SK-N-SH treated with all-trans-retinoic acid at 6 μM for 48 hours (cell line): ENCODE results near the gene LONP1.

Experiments
- ATAC-seq: fragments of 200-7000 bp; cut with Tn5 transposase; 3 replicates; pipeline ENCODE4 v1.9.1; 2020; ENCODE audit warnings: mild to moderate bottlenecking, moderate library complexity
- ARNTL ChIP-seq: fragments of 450-650 bp; formaldehyde crosslinking; IDR thresholded peaks from 2 replicates; pipeline ENCODE4 v1.5.0; 2020; ENCODE audit warnings: low read depth, mild to moderate bottlenecking, moderate library complexity, borderline replicate concordance
- BACH2 ChIP-seq: fragments of 250-450 bp; sonication (Bioruptor Pico); IDR thresholded peaks from 2 replicates; pipeline ENCODE4 v1.9.0; 2021; ENCODE audit warnings: mild to moderate bottlenecking, borderline replicate concordance
- CSDC2 ChIP-seq: fragments of 250-450 bp; sonication (Bioruptor Pico); IDR thresholded peaks from 2 replicates; pipeline ENCODE4 v1.5.0; 2020; ENCODE audit warnings: mild to moderate bottlenecking, moderate library complexity
- GLIS3 ChIP-seq: fragments of 250-450 bp; sonication (Bioruptor Pico); IDR thresholded peaks from 2 replicates; pipeline ENCODE4 v1.5.0; 2020; ENCODE audit warnings: mild to moderate bottlenecking, moderate library complexity
- ISL1 ChIP-seq: fragments of 250-450 bp; sonication (Bioruptor Pico); IDR thresholded peaks from 2 replicates; pipeline ENCODE4 v2.1.2; 2022; ENCODE audit warnings: mild to moderate bottlenecking, moderate library complexity
- OSR1 ChIP-seq: fragments of 250-450 bp; sonication (Bioruptor Pico); IDR thresholded peaks from 2 replicates; pipeline ENCODE4 v1.8.0; 2022; ENCODE audit warnings: moderate library complexity, mild to moderate bottlenecking, inconsistent platforms
- PPARA ChIP-seq: fragments of 250-450 bp; sonication (Bioruptor Pico); IDR thresholded peaks from 2 replicates; pipeline ENCODE4 v1.5.0; 2020; ENCODE audit warnings: mild to moderate bottlenecking, borderline replicate concordance
- SNAI2 ChIP-seq: fragments of 250-450 bp; sonication (Bioruptor Pico); IDR thresholded peaks from 2 replicates; pipeline ENCODE4 v1.5.0; 2020; ENCODE audit warnings: mild to moderate bottlenecking, moderate library complexity
- TCF4 ChIP-seq: fragments of 250-450 bp; sonication (Bioruptor Pico); IDR thresholded peaks from 2 replicates; pipeline ENCODE4 v1.8.0; 2021; ENCODE audit warnings: mild to moderate bottlenecking, moderate library complexity, borderline replicate concordance
- TOX ChIP-seq: fragments of 250-450 bp; sonication (Bioruptor Pico); IDR thresholded peaks from 2 replicates; pipeline ENCODE4 v1.8.0; 2021; ENCODE audit warnings: mild to moderate bottlenecking, moderate library complexity, borderline replicate concordance
- ZC3H10 ChIP-seq: fragments of 250-450 bp; sonication (Bioruptor Pico); IDR thresholded peaks from 2 replicates; pipeline ENCODE4 v1.5.1; 2021; ENCODE audit warnings: mild to moderate bottlenecking, moderate library complexity
- ZFP3 ChIP-seq: fragments of 250-450 bp; sonication (Bioruptor Pico); IDR thresholded peaks from 2 replicates; pipeline ENCODE4 v1.5.0; 2020; ENCODE audit warnings: mild to moderate bottlenecking, moderate library complexity
- ZFP30 ChIP-seq: fragments of 450-650 bp; formaldehyde crosslinking; IDR thresholded peaks from 2 replicates; pipeline ENCODE4 v1.5.0; 2022; ENCODE audit warnings: mild to moderate bottlenecking, moderate library complexity
- ZNF565 ChIP-seq: fragments of 450-650 bp; formaldehyde crosslinking; conservative IDR thresholded peaks from 2 replicates; pipeline ENCODE4 v1.5.0; 2020; ENCODE audit warnings: low read depth, mild to moderate bottlenecking, moderate library complexity
- ZNF70 ChIP-seq: fragments of 450-650 bp; formaldehyde crosslinking; IDR thresholded peaks from 2 replicates; pipeline ENCODE4 v1.5.0; 2020; ENCODE audit warnings: mild to moderate bottlenecking, moderate library complexity
- ZNF8 ChIP-seq: fragments of 450-650 bp; formaldehyde crosslinking; IDR thresholded peaks from 2 replicates; pipeline ENCODE4 v1.5.0; 2020; ENCODE audit warnings: mild to moderate bottlenecking, moderate library complexity
- TF ChIP-seq, protein P1 (sequence below): fragments of 250-450 bp; sonication (Bioruptor Pico); IDR thresholded peaks from 2 replicates; pipeline ENCODE4 v1.5.1; 2020; ENCODE audit warnings: low read depth, mild to moderate bottlenecking, moderate library complexity
- TF ChIP-seq, protein P2 (sequence below): fragments of 250-450 bp; sonication (Bioruptor Pico); IDR thresholded peaks from 2 replicates; pipeline ENCODE4 v1.5.0; 2020; ENCODE audit warnings: mild to moderate bottlenecking, moderate library complexity
- TF ChIP-seq, protein P3 (sequence below): fragments of 250-450 bp; sonication (Bioruptor Pico); IDR thresholded peaks from 2 replicates; pipeline ENCODE4 v1.5.1; 2021; ENCODE audit warnings: mild to moderate bottlenecking, moderate library complexity
- TF ChIP-seq, protein P4 (sequence below): fragments of 250-450 bp; sonication (Bioruptor Pico); IDR thresholded peaks from 2 replicates; pipeline ENCODE4 v1.8.0; 2020; ENCODE audit warnings: mild to moderate bottlenecking, moderate library complexity, borderline replicate concordance

The LONP1 gene

DNA sequence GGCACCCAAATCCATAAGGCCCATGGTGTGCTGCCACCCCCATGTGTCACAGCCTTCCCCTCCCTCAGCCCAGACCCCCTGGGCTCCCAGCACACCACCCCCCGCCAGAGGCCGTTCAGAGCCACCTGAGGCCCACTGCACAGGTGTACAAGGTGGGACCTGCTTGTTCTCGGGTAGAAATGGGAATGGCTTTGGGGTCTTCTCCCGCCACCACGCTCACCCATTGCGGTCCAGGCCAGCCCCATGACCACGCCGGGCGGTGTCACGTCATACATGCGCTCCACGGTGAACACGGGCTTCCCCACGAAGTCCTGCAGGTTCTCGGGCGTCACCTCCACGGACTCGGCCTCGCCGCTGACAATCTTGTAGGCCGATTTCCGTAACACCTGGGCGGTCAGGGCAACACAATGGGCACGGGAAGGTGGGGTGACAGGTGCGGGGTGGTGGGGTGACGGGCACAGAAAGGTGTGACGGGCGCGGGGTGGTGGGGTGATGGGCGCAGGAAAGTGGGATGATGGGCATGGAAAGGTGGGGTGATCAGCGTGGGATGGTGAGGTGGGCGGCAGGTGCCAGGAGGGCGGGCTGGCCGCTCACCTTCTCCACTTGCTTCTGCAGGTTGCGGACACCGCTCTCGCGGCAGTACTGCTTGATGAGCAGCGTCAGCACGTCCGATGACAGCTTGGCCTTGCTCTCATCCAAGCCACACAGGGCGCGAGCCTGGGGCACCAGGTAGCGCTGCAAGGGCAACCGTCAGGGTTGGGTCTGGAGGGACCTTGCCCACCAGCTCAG, 25.6 kb downstream of the LONP1 start:
- TF ChIP-seq ZNF70 (CRISPR knock-in tag): no peak
- TF ChIP-seq OSR1: no peak
- TF ChIP-seq CSDC2 (CRISPR knock-in tag): no peak
- TF ChIP-seq, protein P1, sequence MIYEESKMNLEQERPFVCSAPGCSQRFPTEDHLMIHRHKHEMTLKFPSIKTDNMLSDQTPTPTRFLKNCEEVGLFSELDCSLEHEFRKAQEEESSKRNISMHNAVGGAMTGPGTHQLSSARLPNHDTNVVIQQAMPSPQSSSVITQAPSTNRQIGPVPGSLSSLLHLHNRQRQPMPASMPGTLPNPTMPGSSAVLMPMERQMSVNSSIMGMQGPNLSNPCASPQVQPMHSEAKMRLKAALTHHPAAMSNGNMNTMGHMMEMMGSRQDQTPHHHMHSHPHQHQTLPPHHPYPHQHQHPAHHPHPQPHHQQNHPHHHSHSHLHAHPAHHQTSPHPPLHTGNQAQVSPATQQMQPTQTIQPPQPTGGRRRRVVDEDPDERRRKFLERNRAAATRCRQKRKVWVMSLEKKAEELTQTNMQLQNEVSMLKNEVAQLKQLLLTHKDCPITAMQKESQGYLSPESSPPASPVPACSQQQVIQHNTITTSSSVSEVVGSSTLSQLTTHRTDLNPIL: no peak
- no peak for TF ChIP-seq TCF4 (CRISPR knock-in tag)
- TF ChIP-seq, protein P2, sequence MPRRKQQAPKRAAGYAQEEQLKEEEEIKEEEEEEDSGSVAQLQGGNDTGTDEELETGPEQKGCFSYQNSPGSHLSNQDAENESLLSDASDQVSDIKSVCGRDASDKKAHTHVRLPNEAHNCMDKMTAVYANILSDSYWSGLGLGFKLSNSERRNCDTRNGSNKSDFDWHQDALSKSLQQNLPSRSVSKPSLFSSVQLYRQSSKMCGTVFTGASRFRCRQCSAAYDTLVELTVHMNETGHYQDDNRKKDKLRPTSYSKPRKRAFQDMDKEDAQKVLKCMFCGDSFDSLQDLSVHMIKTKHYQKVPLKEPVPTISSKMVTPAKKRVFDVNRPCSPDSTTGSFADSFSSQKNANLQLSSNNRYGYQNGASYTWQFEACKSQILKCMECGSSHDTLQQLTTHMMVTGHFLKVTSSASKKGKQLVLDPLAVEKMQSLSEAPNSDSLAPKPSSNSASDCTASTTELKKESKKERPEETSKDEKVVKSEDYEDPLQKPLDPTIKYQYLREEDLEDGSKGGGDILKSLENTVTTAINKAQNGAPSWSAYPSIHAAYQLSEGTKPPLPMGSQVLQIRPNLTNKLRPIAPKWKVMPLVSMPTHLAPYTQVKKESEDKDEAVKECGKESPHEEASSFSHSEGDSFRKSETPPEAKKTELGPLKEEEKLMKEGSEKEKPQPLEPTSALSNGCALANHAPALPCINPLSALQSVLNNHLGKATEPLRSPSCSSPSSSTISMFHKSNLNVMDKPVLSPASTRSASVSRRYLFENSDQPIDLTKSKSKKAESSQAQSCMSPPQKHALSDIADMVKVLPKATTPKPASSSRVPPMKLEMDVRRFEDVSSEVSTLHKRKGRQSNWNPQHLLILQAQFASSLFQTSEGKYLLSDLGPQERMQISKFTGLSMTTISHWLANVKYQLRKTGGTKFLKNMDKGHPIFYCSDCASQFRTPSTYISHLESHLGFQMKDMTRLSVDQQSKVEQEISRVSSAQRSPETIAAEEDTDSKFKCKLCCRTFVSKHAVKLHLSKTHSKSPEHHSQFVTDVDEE (CRISPR knock-in tag): no peak
- no peak for TF ChIP-seq ZNF8 (CRISPR knock-in tag)
- TF ChIP-seq ISL1 (CRISPR knock-in tag): no peak
- TF ChIP-seq BACH2 (CRISPR knock-in tag): no peak
- no peak for TF ChIP-seq ZFP3
- TF ChIP-seq ZNF565 (CRISPR knock-in tag): no peak
- TF ChIP-seq, protein P3, sequence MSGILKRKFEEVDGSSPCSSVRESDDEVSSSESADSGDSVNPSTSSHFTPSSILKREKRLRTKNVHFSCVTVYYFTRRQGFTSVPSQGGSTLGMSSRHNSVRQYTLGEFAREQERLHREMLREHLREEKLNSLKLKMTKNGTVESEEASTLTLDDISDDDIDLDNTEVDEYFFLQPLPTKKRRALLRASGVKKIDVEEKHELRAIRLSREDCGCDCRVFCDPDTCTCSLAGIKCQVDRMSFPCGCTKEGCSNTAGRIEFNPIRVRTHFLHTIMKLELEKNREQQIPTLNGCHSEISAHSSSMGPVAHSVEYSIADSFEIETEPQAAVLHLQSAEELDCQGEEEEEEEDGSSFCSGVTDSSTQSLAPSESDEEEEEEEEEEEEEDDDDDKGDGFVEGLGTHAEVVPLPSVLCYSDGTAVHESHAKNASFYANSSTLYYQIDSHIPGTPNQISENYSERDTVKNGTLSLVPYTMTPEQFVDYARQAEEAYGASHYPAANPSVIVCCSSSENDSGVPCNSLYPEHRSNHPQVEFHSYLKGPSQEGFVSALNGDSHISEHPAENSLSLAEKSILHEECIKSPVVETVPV (CRISPR knock-in tag): no peak
- TF ChIP-seq PPARA (CRISPR knock-in tag): no peak
- TF ChIP-seq ZC3H10: no peak
- no peak for TF ChIP-seq ZFP30 (CRISPR knock-in tag)
- TF ChIP-seq, all 23 proteins: peak for 0
- ATAC-seq: no peak

DNA sequence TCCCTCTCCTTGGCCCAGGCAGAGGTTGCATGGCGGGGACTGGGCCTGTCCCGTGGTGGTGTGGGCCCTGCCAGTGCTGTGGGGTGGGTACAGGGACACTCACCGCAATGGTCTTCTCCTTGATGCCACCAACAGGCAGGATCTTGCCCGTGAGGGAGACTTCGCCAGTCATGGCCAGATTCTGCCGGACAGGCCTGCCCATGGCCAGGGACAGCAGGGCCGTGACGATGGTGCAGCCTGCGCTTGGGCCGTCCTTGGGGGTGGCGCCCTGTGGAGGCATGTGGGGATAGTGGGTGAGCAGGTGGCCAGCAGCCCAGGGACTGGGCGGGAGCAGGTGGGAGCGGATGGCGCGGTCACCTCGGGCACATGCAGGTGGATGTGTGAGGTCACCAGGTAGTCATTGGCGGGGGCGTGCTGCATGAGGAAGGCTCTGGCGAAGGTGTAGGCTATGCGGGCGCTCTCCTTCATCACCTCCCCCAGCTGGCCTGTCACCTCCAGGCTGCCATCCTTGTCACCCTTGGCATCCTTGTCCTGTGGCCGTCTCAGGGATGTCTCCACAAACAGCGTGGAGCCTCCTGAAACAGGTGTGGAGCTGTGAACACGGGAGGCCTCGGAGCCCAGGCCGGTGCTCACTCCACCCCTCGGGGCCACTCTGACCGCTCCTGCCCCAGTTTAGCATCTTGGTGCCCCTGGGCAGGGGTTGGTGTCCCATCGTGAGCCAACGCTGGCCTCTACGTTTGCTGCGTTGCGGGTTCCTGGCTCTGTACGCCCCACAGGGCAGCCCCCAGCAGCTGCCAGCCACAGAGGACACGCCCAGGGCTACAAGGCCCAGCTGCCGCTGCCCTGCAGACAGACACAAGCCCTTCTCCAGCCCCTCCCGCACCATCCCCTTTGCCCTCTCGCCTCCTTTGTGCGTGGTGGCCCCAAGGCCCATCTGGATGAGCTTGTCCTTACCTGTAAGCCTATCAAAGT, 26.5 kb downstream of the LONP1 start:
- TF ChIP-seq, protein P3 (CRISPR knock-in tag): no peak
- no peak for ATAC-seq

DNA sequence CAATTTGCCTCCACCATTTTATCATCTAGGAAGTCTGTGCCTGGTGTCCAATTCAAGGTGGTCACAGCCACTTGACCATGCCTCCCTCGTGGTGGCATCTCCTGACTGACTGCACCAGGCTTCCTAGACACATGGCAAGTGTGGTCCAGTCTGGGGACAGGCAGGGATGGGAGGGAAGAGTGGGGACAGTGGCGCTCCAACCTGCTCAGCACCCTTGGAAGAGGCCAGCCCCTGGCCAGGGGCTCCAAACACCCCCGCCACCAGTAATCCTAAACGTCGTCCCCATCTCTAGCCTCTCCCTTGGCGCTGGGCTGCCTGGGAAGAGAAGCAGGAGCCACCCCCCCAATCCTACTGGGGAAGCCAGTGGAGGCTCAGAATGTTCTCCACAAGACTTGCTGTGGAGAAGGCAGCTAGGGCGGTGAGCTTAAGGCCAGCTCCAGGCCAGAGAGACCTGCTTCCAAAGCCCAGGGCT, 27.2 kb downstream of the LONP1 start:
- no peak for ATAC-seq
- TF ChIP-seq ZNF565 (CRISPR knock-in tag) (no peak), TCF4 (CRISPR knock-in tag) (no peak), ZNF70 (CRISPR knock-in tag) (no peak), TOX (CRISPR knock-in tag) (no peak), ZFP30 (CRISPR knock-in tag) (no peak), ISL1 (CRISPR knock-in tag) (no peak), BACH2 (CRISPR knock-in tag) (no peak), ARNTL (CRISPR knock-in tag) (no peak), ZFP3 (no peak), GLIS3 (CRISPR knock-in tag) (no peak), SNAI2 (CRISPR knock-in tag) (no peak), ZC3H10 (no peak), OSR1 (no peak)
- TF ChIP-seq, protein P3 (CRISPR knock-in tag): no peak
- TF ChIP-seq, protein P4, sequence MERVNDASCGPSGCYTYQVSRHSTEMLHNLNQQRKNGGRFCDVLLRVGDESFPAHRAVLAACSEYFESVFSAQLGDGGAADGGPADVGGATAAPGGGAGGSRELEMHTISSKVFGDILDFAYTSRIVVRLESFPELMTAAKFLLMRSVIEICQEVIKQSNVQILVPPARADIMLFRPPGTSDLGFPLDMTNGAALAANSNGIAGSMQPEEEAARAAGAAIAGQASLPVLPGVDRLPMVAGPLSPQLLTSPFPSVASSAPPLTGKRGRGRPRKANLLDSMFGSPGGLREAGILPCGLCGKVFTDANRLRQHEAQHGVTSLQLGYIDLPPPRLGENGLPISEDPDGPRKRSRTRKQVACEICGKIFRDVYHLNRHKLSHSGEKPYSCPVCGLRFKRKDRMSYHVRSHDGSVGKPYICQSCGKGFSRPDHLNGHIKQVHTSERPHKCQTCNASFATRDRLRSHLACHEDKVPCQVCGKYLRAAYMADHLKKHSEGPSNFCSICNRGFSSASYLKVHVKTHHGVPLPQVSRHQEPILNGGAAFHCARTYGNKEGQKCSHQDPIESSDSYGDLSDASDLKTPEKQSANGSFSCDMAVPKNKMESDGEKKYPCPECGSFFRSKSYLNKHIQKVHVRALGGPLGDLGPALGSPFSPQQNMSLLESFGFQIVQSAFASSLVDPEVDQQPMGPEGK (CRISPR knock-in tag): no peak
- TF ChIP-seq, protein P2 (CRISPR knock-in tag): no peak
